Fibroblast of mammary gland (primary cell): ENCODE results near the gene KRT72.

ENCODE experiments used
- DNase-seq: peaks from one replicate; pipeline ENCODE4 v3.0.0-alpha.2; 2010; ENCODE audit warnings: low read depth
- H3K4me3 ChIP-seq: 2 replicates; pipeline ENCODE4 v1.5.1; 2011; ENCODE audit warnings: low read depth, mild to moderate bottlenecking, low read length, moderate library complexity; ENCODE audit not compliant: control insufficient read depth
- TF ChIP-seq, protein P1 (sequence below): conservative IDR thresholded peaks from 2 replicates; pipeline ENCODE4 v1.5.1; 2011; ENCODE audit warnings: low read depth, low read length, inconsistent platforms; ENCODE audit not compliant: control insufficient read depth, insufficient read depth

KRT72 gene

DNA sequence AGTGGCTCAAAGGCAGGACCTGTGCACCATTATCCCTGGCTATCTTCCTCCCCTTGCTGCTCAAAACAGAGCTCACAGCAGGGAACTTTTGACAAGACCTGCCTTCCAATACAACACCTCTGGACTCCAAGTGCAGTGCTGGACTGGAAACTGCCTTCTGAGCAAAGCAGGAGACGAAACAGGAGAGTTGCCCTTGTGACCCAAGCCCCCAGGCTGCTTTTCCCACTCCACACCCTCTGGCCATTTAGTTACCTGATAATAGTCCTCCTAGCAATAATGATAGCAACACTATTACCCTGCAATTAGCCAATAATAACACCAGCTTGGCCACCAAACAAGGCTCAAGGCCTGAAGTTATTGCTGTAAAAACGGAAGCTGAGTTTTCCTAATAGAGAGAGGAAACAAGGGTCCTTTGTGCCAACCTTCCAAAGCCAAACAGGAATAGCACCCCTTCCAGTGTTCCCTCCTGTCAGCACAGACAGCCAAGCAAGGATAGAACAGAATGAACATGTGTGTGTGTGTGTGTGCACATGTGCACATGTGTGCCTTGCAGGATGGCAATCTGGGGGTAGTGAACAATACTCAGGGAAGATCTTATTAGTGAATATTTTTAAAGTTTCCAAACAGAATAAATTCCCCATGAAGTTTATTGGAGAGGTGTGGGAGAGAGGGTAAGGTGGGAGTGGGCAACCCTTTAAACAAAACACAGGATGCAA, 26.3 kb upstream of the KRT72 start:
- TF ChIP-seq, protein P1, sequence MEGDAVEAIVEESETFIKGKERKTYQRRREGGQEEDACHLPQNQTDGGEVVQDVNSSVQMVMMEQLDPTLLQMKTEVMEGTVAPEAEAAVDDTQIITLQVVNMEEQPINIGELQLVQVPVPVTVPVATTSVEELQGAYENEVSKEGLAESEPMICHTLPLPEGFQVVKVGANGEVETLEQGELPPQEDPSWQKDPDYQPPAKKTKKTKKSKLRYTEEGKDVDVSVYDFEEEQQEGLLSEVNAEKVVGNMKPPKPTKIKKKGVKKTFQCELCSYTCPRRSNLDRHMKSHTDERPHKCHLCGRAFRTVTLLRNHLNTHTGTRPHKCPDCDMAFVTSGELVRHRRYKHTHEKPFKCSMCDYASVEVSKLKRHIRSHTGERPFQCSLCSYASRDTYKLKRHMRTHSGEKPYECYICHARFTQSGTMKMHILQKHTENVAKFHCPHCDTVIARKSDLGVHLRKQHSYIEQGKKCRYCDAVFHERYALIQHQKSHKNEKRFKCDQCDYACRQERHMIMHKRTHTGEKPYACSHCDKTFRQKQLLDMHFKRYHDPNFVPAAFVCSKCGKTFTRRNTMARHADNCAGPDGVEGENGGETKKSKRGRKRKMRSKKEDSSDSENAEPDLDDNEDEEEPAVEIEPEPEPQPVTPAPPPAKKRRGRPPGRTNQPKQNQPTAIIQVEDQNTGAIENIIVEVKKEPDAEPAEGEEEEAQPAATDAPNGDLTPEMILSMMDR = no peak
- no peak overlapping the region for H3K4me3 ChIP-seq
- DNase-seq = no peak

DNA sequence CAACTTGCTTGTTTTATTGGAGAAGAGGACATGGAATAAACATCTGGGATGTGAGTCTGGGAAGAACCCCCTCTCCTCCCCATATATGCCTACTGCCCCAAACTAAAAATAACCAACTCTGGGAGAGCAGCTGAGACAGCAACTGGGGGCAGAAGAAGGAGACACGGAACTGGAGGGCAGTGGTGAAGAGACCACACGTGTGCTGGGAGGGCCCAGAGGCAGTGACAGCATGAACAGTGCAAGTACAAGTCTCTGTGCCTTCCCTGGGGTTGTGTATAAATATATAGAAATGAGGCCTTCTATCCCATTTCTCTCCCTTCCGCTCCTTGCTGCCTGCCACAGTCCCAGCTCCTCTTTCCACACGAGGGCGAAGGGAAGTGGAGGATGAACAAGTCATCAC, 21.1 kb upstream of the KRT72 start:
- TF ChIP-seq, protein P1 = no peak
- no peak overlapping the region for H3K4me3 ChIP-seq
- no peak for DNase-seq

DNA sequence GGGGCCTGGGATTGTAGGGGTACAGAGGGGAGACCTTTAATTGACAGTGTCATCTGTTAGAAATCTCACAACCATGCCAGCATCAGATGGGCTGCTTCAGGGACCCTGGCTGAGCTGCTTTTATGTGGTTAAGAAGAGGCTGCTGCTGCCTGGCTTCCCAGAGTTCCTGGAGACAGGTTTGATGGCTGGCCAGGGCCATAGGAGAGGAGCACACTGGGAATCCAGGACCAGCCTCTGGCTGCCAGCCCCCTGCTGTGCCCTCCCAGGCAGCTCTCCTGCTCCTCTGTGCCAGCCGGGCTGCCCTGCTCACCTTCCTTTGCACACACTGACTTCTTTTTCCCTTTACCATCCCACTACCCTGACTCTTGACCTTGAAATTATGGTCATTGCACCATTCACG, 17.6 kb upstream of the KRT72 start:
- TF ChIP-seq, protein P1 = no peak
- H3K4me3 ChIP-seq = no peak overlapping the region
- no peak for DNase-seq

DNA sequence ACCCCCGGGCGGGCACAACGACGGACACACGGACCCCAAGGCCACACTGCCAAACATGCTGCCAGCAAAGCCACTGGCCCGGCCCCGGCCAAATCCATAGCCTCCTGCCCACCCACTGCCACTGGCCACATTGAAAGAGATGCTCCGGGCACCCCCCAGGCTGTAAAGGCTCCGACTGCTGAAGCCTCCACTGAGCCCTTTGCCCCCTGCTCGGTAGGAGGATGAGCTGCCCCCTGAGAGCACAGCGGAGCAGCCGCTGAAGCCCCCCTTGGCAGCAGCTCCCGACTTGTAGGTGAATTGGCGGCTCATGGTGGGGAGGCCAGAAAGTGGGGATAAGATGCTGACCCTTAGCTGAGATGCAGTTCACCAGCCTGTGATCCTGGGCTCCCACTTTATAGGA, 17.0 kb upstream of the KRT72 start, which contains the start of gene KRT73:
Gene KRT73 (minus strand): TSS at position 344 of the 400 bp plus-strand sequence. CDS start 35 bp downstream, at position 309.
- TF ChIP-seq, protein P1 = no peak
- no peak for DNase-seq
- no peak within 1 kb of the TSS for H3K4me3 ChIP-seq

DNA sequence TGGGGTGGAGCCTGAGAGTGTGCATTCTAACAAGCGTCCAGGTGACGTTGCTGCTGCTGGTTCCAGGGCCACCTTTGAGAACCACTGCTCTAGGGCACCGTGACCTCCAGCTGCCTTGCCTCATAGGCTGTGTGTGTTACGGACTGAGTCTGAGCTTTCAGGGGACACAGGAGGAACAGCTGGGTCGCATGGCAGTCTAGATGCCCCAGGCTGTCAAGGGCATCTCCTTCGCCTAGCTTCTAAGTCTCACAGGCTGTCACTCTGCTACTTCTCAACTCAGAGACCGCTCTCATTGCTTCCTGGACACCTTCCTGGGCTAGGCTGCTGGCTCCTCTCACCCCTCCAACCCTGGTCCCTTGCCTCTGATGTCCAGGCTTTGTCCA, 16.1 kb upstream of the KRT72 start:
- H3K4me3 ChIP-seq = no peak overlapping the region
- TF ChIP-seq, protein P1 = no peak
- no peak for DNase-seq

DNA sequence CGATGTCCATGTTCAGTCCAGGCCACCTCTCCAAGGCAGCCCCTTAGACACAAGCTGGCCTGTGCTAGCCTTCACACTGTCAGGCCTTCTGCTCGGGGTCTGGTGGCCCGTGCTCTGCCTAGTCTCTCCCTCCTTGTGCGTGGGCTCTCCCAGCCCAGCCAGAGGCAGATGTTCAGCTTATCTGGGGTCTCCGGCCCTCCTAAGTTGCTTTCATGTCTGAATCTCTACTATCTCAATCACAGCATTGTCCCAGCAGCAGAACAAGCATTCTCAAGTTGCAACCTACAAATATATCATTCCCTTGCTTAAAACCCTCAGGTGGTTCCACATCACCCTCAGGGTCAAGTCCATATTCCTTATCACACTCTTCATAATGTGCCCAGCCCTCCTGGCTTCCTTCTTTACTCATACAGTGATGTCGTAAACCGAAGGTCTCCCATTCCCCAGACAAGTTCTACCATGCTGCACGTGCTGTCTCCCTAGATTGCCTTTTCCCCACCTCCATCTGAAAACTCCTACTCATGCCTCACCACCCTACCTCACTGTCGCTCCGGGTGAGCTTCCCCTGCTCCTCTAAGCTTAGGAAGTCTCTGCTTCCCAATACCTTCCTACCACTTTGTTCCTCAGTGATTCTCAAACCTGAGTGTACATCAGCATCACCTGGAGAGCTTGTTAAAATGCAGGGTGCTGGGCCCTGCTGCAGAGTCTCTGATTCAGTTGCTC, 15.6 kb upstream of the KRT72 start:
- TF ChIP-seq, protein P1 = no peak
- no peak for DNase-seq
- H3K4me3 ChIP-seq = no peak overlapping the region
